Activated CD8-positive, alpha-beta memory T cell treated with anti-CD3 and anti-CD28 coated beads for 48 hours (primary cell): ENCODE data around the gene EIF2D.

Experiments used
- DNase-seq, 3 experiments: peaks; one replicate each; pipeline ENCODE4 v3.0.0-alpha.2; 2020; ENCODE audit warnings: low read depth in 2 of 3, low spot score in 2 of 3

Gene EIF2D

GRCh38 chr1:206554211-206554610 is 58.1 kb downstream of the EIF2D start:
- no peak for DNase-seq

- DNase-seq = no peak
Measured at GRCh38 chr1:206551986-206552326, 60.3 kb downstream of the EIF2D start.

- no peak for DNase-seq
Measured at GRCh38 chr1:206551296-206551985, 60.8 kb downstream of the EIF2D start.

- DNase-seq = no peak
Measured at GRCh38 chr1:206550446-206550845, 61.8 kb downstream of the EIF2D start.

- no peak for DNase-seq
Measured at GRCh38 chr1:206547104-206547503, 65.2 kb downstream of the EIF2D start.

GRCh38 chr1:206545351-206545750 is 66.9 kb downstream of the EIF2D start:
- DNase-seq = no peak

GRCh38 chr1:206544562-206545257 is 67.6 kb downstream of the EIF2D start:
- DNase-seq = peak in 2 of 3 experiments; percentile 89 to 94
